ENCODE data around the gene RBKS. TPM values are rescaled to one million over a fixed set of nuclear protein-coding genes. Genes with fewer than 3 reads are reported as not detected.

The RBKS gene
- total RNA-seq, 1 experiment from 2014 or later = 1.7 TPM

GRCh38 chr2:27808984-27809383 is 81.2 kb downstream of the RBKS start:
- ChIA-PET POLR2A (no interaction called here), CTCF (interaction anchor here (0.5 to 1.2 kb wide), 2 partner anchors 27 to 125 kb away, joined by 3 read pairs; no protein-coding TSS in a partner anchor)
- Mint-ChIP-seq H3K27me3 (ENCODE audit: low read depth) (no peaks in the 10 kb centered on the region; the same call in 1 of the 2 replicates), H3K4me3 (no peak overlapping the region), H3K9me3 (no peaks in the 10 kb centered on the region), H3K36me3 (no peaks in the 10 kb centered on the region), H3K4me1 (no peaks in the 10 kb centered on the region), H3K27ac (no peak overlapping the region)
- TF ChIP-seq SMAD4 (CRISPR knock-in tag; IDR thresholded peaks at IDR 0.05) = no peak
- TF ChIP-seq, protein P1, sequence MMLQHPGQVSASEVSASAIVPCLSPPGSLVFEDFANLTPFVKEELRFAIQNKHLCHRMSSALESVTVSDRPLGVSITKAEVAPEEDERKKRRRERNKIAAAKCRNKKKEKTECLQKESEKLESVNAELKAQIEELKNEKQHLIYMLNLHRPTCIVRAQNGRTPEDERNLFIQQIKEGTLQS (CRISPR knock-in tag; conservative IDR thresholded peaks at IDR 0.05) = no peak
- no peak for TF ChIP-seq NR2C2 (CRISPR knock-in tag; IDR thresholded peaks at IDR 0.05)
- TF ChIP-seq E2F5 (CRISPR knock-in tag; IDR thresholded peaks at IDR 0.05) = no peak
- TF ChIP-seq JUN (CRISPR knock-in tag; IDR thresholded peaks at IDR 0.05) = no peak
- TF ChIP-seq, protein P2, sequence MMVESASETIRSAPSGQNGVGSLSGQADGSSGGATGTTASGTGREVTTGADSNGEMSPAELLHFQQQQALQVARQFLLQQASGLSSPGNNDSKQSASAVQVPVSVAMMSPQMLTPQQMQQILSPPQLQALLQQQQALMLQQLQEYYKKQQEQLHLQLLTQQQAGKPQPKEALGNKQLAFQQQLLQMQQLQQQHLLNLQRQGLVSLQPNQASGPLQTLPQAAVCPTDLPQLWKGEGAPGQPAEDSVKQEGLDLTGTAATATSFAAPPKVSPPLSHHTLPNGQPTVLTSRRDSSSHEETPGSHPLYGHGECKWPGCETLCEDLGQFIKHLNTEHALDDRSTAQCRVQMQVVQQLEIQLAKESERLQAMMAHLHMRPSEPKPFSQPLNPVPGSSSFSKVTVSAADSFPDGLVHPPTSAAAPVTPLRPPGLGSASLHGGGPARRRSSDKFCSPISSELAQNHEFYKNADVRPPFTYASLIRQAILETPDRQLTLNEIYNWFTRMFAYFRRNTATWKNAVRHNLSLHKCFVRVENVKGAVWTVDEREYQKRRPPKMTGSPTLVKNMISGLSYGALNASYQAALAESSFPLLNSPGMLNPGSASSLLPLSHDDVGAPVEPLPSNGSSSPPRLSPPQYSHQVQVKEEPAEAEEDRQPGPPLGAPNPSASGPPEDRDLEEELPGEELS (CRISPR knock-in tag; IDR thresholded peaks at IDR 0.05) = no peak
- TF ChIP-seq NR3C1 (CRISPR knock-in tag; conservative IDR thresholded peaks at IDR 0.05; ENCODE audit: low read depth) = no peak
- ATAC-seq (no peak), DNase-seq (ENCODE audit: low spot score) (no peak)

- CTCF ChIA-PET = interaction anchor here (0.5 to 1.2 kb wide), 2 partner anchors 26 to 125 kb away, joined by 3 read pairs; no protein-coding TSS in a partner anchor
- Mint-ChIP-seq H3K36me3 (no peaks in the 10 kb centered on the region), H3K4me3 (no peak overlapping the region), H3K4me1 (no peaks in the 10 kb centered on the region), H3K9me3 (no peaks in the 10 kb centered on the region), H3K27me3 (ENCODE audit: low read depth) (no peaks in the 10 kb centered on the region; the same call in 1 of the 2 replicates), H3K27ac (no peak overlapping the region)
- POLR2A ChIA-PET = no interaction called here
- ATAC-seq = no peak
- TF ChIP-seq IRF2 (CRISPR knock-in tag; IDR thresholded peaks at IDR 0.05; ENCODE audit: borderline replicate concordance, low read depth) (no peak), TEAD4 (CRISPR knock-in tag; IDR thresholded peaks at IDR 0.05) (no peak), NFYB (CRISPR knock-in tag; conservative IDR thresholded peaks at IDR 0.05; ENCODE audit: low read depth) (no peak), NFE2L1 (CRISPR knock-in tag; IDR thresholded peaks at IDR 0.05) (no peak), ZNF671 (CRISPR knock-in tag; IDR thresholded peaks at IDR 0.05) (no peak), EMX1 (CRISPR knock-in tag; IDR thresholded peaks at IDR 0.05) (no peak), NR3C1 (CRISPR knock-in tag; conservative IDR thresholded peaks at IDR 0.05; ENCODE audit: low read depth) (no peak), OVOL2 (CRISPR knock-in tag; IDR thresholded peaks at IDR 0.05; ENCODE audit: borderline replicate concordance) (no peak)
- TF ChIP-seq, protein P3, sequence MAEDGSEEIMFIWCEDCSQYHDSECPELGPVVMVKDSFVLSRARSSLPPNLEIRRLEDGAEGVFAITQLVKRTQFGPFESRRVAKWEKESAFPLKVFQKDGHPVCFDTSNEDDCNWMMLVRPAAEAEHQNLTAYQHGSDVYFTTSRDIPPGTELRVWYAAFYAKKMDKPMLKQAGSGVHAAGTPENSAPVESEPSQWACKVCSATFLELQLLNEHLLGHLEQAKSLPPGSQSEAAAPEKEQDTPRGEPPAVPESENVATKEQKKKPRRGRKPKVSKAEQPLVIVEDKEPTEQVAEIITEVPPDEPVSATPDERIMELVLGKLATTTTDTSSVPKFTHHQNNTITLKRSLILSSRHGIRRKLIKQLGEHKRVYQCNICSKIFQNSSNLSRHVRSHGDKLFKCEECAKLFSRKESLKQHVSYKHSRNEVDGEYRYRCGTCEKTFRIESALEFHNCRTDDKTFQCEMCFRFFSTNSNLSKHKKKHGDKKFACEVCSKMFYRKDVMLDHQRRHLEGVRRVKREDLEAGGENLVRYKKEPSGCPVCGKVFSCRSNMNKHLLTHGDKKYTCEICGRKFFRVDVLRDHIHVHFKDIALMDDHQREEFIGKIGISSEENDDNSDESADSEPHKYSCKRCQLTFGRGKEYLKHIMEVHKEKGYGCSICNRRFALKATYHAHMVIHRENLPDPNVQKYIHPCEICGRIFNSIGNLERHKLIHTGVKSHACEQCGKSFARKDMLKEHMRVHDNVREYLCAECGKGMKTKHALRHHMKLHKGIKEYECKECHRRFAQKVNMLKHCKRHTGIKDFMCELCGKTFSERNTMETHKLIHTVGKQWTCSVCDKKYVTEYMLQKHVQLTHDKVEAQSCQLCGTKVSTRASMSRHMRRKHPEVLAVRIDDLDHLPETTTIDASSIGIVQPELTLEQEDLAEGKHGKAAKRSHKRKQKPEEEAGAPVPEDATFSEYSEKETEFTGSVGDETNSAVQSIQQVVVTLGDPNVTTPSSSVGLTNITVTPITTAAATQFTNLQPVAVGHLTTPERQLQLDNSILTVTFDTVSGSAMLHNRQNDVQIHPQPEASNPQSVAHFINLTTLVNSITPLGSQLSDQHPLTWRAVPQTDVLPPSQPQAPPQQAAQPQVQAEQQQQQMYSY (CRISPR knock-in tag; IDR thresholded peaks at IDR 0.05) = no peak
- no peak for DNase-seq (ENCODE audit: low spot score)
Measured at GRCh38 chr2:27808418-27808817, 81.8 kb downstream of the RBKS start.

DNA sequence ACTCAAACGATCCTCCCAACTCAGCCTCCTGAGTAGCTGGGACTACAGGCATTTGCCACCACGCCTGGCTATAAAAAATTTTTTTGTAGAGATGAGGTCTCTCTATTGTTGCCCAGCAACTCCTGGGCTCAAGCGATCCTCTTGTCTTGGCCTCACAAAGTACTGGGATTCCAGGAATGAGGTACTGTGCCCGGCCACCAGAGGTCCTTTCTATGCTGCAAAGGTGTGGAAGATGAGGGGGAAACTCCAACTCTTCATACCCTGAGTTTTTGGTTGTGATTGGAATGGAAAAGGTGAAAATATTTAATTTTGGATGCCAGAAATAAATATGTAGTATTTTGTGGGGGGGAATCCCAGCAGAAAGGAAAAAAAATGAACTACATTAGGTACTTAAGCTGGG is 82.7 kb downstream of the RBKS start:
- H3K4me3 Mint-ChIP-seq = no peak overlapping the region
- no peaks in the 10 kb centered on the region for H3K9me3 Mint-ChIP-seq
- DNase-seq (ENCODE audit: low spot score) = peak; percentile 45
- POLR2A ChIA-PET = no interaction called here
- TF ChIP-seq, protein P4, sequence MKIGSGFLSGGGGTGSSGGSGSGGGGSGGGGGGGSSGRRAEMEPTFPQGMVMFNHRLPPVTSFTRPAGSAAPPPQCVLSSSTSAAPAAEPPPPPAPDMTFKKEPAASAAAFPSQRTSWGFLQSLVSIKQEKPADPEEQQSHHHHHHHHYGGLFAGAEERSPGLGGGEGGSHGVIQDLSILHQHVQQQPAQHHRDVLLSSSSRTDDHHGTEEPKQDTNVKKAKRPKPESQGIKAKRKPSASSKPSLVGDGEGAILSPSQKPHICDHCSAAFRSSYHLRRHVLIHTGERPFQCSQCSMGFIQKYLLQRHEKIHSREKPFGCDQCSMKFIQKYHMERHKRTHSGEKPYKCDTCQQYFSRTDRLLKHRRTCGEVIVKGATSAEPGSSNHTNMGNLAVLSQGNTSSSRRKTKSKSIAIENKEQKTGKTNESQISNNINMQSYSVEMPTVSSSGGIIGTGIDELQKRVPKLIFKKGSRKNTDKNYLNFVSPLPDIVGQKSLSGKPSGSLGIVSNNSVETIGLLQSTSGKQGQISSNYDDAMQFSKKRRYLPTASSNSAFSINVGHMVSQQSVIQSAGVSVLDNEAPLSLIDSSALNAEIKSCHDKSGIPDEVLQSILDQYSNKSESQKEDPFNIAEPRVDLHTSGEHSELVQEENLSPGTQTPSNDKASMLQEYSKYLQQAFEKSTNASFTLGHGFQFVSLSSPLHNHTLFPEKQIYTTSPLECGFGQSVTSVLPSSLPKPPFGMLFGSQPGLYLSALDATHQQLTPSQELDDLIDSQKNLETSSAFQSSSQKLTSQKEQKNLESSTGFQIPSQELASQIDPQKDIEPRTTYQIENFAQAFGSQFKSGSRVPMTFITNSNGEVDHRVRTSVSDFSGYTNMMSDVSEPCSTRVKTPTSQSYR (CRISPR knock-in tag; IDR thresholded peaks at IDR 0.05) = no peak
- TF ChIP-seq CTCF (IDR thresholded peaks at IDR 0.05) = peak; percentile 33; the same call in 1 of the 2 replicates
- H3K27me3 Mint-ChIP-seq (ENCODE audit: low read depth) = no peaks in the 10 kb centered on the region; the same call in 1 of the 2 replicates
- ATAC-seq = peak; percentile 83
- CTCF ChIA-PET = no interaction called here
- no peaks in the 10 kb centered on the region for H3K36me3 Mint-ChIP-seq
- no peak overlapping the region for H3K27ac Mint-ChIP-seq
- H3K4me1 Mint-ChIP-seq = no peaks in the 10 kb centered on the region

All from WTC11 (cell line).